HepG2 (cell line): ENCODE data around the gene DLEC1. TPM values are rescaled to one million over a fixed set of nuclear protein-coding genes. Genes with fewer than 3 reads are reported as not detected.

Experiments
- ATAC-seq: fragments of 200-7000 bp; cut with Tn5 transposase; 3 replicates; pipeline ENCODE4 v1.9.1; 2020; ENCODE audit warnings: mild to moderate bottlenecking, moderate library complexity
- BruUV-seq: library from RNA; stranded (reverse); fragments of 400-500 nt; replicated peaks from 2 replicates; lab custom pipeline; 2021; lab: Mats Ljungman, UMichigan
- CTCF ChIA-PET: fragments of 300-600 bp; formaldehyde crosslinking; extraction: SDS; loops from one replicate; lab custom pipeline; 2021; ENCODE audit warnings: low total read pairs, inconsistent platforms, low intra/inter-chr PET ratio; lab: Yijun Ruan, JAX
- POLR2A ChIA-PET: fragments of 350-600 bp; sonication (Branson Sonifier 250); formaldehyde crosslinking; loops from one replicate; lab custom pipeline; 2020; ENCODE audit warnings: antibody characterized with exemption, inconsistent platforms; lab: Yijun Ruan, JAX
- DNase-seq: peaks from one replicate; pipeline ENCODE4 v3.0.0-alpha.2; 2015; ENCODE audit warnings: low spot score
- FAIRE-seq: peaks from 3 replicates; lab custom pipeline; 2011; peaks lifted over from hg19 to GRCh38; lab: Jason Lieb, UNC
- H2AFZ ChIP-seq: one replicate; pipeline ENCODE4 v1.6.1; 2011; ENCODE audit warnings: low read length, inconsistent platforms
- H3K27ac ChIP-seq: fragments of 300-600 bp; 3 replicates; pipeline ENCODE4 v1.8.0; 2011; ENCODE audit warnings: mixed run types, mild to moderate bottlenecking, mixed read lengths, low read length, inconsistent platforms; ENCODE audit not compliant: insufficient read depth; ENCODE audit errors: extremely low read length
- H3K27me3 ChIP-seq, 2 experiments: fragments of 200-600 bp in 1 of 2; 2 replicates in 1 of 2; 3 replicates in 1 of 2; pipeline versions ENCODE4 v1.6.0 to v1.8.0; 2011; ENCODE audit warnings: low read length in 2 of 2, mild to moderate bottlenecking in 2 of 2, moderate library complexity in 2 of 2, inconsistent platforms in 1 of 2; ENCODE audit not compliant: insufficient read depth in 2 of 2, control insufficient read depth in 1 of 2
- H3K36me3 ChIP-seq, 2 experiments: fragments of 200-600 bp in 1 of 2; replicated peaks in 1 of 2; 2 replicates in 1 of 2; 3 replicates in 1 of 2; pipeline versions ENCODE4 v1.5.1 to v1.8.0; 2011; ENCODE audit warnings: low read length in 2 of 2, inconsistent platforms in 1 of 2; ENCODE audit not compliant: insufficient read depth in 2 of 2, control insufficient read depth in 1 of 2
- H3K4me1 ChIP-seq: 2 replicates; pipeline ENCODE4 v1.5.1; 2012; ENCODE audit warnings: low read length, inconsistent platforms; ENCODE audit not compliant: insufficient read depth
- H3K4me2 ChIP-seq: 2 replicates; pipeline ENCODE4 v1.6.0; 2011; ENCODE audit warnings: low read depth, low read length, inconsistent platforms
- H3K4me3 ChIP-seq, 3 experiments: fragments of 200-600 bp in 1 of 3; sonication (generic), shearing (Covaris generic) in 1 of 3; replicated peaks in 1 of 3; 2 replicates each; pipeline ENCODE4 v1.5.1; 2011 to 2016; ENCODE audit warnings: low read length in 3 of 3, inconsistent platforms in 2 of 3, low read depth in 2 of 3, mild to moderate bottlenecking in 2 of 3, control low read depth in 1 of 3, mixed read lengths in 1 of 3; ENCODE audit not compliant: insufficient read depth in 1 of 3
- H3K79me2 ChIP-seq: one replicate; pipeline ENCODE4 v1.6.1; 2011; ENCODE audit warnings: low read length, inconsistent platforms; ENCODE audit not compliant: insufficient read depth
- H3K9ac ChIP-seq: 2 replicates; pipeline ENCODE4 v1.6.0; 2011; ENCODE audit warnings: mild to moderate bottlenecking, low read depth, low read length, inconsistent platforms; ENCODE audit not compliant: insufficient read depth
- H3K9me3 ChIP-seq: 2 replicates; pipeline ENCODE4 v1.5.1; 2012; ENCODE audit warnings: mild to moderate bottlenecking, low read length
- H4K20me1 ChIP-seq: 2 replicates; pipeline ENCODE4 v1.6.0; 2011; ENCODE audit warnings: inconsistent platforms, mild to moderate bottlenecking, low read length, moderate library complexity; ENCODE audit not compliant: insufficient read depth
- ETV5 ChIP-seq: IDR thresholded peaks from 2 replicates; pipeline ENCODE4 v1.6.1; 2018; ENCODE audit warnings: missing biosample characterization, missing genetic modification reagents, inconsistent platforms, borderline replicate concordance
- NKX3-1 ChIP-seq: sonication (generic); formaldehyde crosslinking; IDR thresholded peaks from 2 replicates; pipeline ENCODE4 v1.5.0; 2020; ENCODE audit warnings: missing genetic modification reagents
- NR2F2 ChIP-seq: IDR thresholded peaks from 2 replicates; pipeline ENCODE4 v1.6.1; 2012; ENCODE audit warnings: low read depth, inconsistent platforms, borderline replicate concordance
- PAF1 ChIP-seq: IDR thresholded peaks from 2 replicates; pipeline ENCODE4 v1.6.1; 2016; ENCODE audit warnings: missing genetic modification reagents, missing compliant biosample characterization
- TBX3 ChIP-seq: fragments of 450-650 bp; IDR thresholded peaks from 2 replicates; pipeline ENCODE4 v1.6.1; 2017; ENCODE audit warnings: antibody characterized with exemption, mild to moderate bottlenecking, inconsistent platforms, borderline replicate concordance
- TERF1 ChIP-seq: sonication (generic); formaldehyde crosslinking; IDR thresholded peaks from 2 replicates; pipeline ENCODE4 v1.8.0; 2022; ENCODE audit warnings: mild to moderate bottlenecking, missing genetic modification reagents, moderate library complexity
- ZBTB43 ChIP-seq: sonication (generic); formaldehyde crosslinking; conservative IDR thresholded peaks from 2 replicates; pipeline ENCODE4 v1.4.0; 2020; ENCODE audit warnings: missing genetic modification reagents
- ZNF670 ChIP-seq: sonication (generic); formaldehyde crosslinking; IDR thresholded peaks from 2 replicates; pipeline ENCODE4 v1.8.0; 2022; ENCODE audit warnings: mild to moderate bottlenecking, missing genetic modification reagents, borderline replicate concordance
- ZNF746 ChIP-seq: sonication (generic); formaldehyde crosslinking; IDR thresholded peaks from 2 replicates; pipeline ENCODE4 v1.8.0; 2022; ENCODE audit warnings: mild to moderate bottlenecking, missing genetic modification reagents
- WGBS: methylation state at CpG from one replicate; pipeline ENCODE4 v1.1.6; 2017; ENCODE audit warnings: low lambda C conversion rate; 5-methylcytosine and 5-hydroxymethylcytosine counted together
- in situ Hi-C: cut with HindIII; loops from 2 replicates; pipeline ENCODE4 v1.10.0; 2017; ENCODE audit warnings: low pct_unique_long_range_greater_than_20kb; ENCODE audit not compliant: extremely low pct_ligation_motif_present
- intact Hi-C: fragments of 100-400 bp; cut with micrococcal nuclease; formaldehyde crosslinking; loops from one replicate; pipeline ENCODE4 v1.10.0; 2022; ENCODE audit not compliant: unreplicated experiment
- polyA plus RNA-seq, 8 experiments: library from polyadenylated mRNA; depleted of rRNA in 3 of 8; stranded (reverse) in 7 of 8; unstranded in 1 of 8; fragments of >200 nt; fragmentation: Illumina TruSeq in 4 of 8; extraction: Trizol in 4 of 8; gene quantifications; 2 replicates each; pipeline versions ENCODE4 v1.2.1 to v1.2.3, GENCODE V29; 2011 to 2016; ENCODE audit warnings: low read depth in 4 of 8, missing spikeins in 1 of 8, mixed read lengths in 1 of 8; ENCODE audit not compliant: insufficient read depth in 1 of 8
- total RNA-seq, 5 experiments: library from RNA; depleted of rRNA; stranded (reverse); fragments of >200 nt; fragmentation: Illumina TruSeq; extraction: Trizol; gene quantifications; 2 replicates each; pipeline ENCODE4 v1.2.3, GENCODE V29; 2016; ENCODE audit warnings: low read depth in 1 of 5

The DLEC1 gene
- total and polyA plus RNA-seq, 2 of the 13 experiments (the other 11 are each of a cell fraction or from before 2014, with no cell fraction given): 0.09 TPM; not detected in 1

GRCh38 chr3:38141952-38142273 is 102.9 kb downstream of the DLEC1 start:
- TF ChIP-seq ZNF670 (CRISPR knock-in tag) (no peak), PAF1 (CRISPR knock-in tag) (no peak), TERF1 (CRISPR knock-in tag) (no peak), NKX3-1 (CRISPR knock-in tag) (no peak), ETV5 (no peak), ZNF746 (no peak), TBX3 (no peak), NR2F2 (no peak), ZBTB43 (CRISPR knock-in tag) (no peak)
- in situ Hi-C loops: loop anchor here (25.0 kb wide), 1 partner anchor 320 kb away; the partner anchor contains the start of gene ACVR2B

More at GRCh38 chr3:38141952-38142273, 102.9 kb downstream of the DLEC1 start:
- intact Hi-C loops: no loop called here
- Histone ChIP-seq H3K4me1 (peaks cover 23% of the 10 kb centered on the region), H3K4me3 (no peak overlapping the region), H3K4me2 (no peak overlapping the region), H4K20me1 (no peaks in the 10 kb centered on the region), H3K27me3 (no peaks in the 10 kb centered on the region; a peak in 1 of 5 replicates), H2AFZ (no peak overlapping the region), H3K9me3 (0 out of 2 replicates have a peak, but pooled peaks cover 8% of the 10 kb centered on the region), H3K9ac (no peak overlapping the region), H3K79me2 (peaks cover 23% of the 10 kb centered on the region), H3K27ac (no peak overlapping the region), H3K36me3 (peaks cover 2 to 18% of the 10 kb centered on the region in 2 experiments; a peak in 3 of 5 replicates)
- ATAC-seq: no peak
- no TSS peak for BruUV-seq
- CTCF ChIA-PET: no interaction called here
- 86% methylated on average over 1 of the region's 2 CpGs for WGBS
- no peak for DNase-seq
- POLR2A ChIA-PET: interaction anchor here (1.2 to 7.0 kb wide), 3 partner anchors 8 to 23 kb away, joined by 3 to 179 read pairs (median 9); partner anchors contain the start of gene OXSR1
- FAIRE-seq: no peak
